ENCODE results near the gene MYO9B.

DNA sequence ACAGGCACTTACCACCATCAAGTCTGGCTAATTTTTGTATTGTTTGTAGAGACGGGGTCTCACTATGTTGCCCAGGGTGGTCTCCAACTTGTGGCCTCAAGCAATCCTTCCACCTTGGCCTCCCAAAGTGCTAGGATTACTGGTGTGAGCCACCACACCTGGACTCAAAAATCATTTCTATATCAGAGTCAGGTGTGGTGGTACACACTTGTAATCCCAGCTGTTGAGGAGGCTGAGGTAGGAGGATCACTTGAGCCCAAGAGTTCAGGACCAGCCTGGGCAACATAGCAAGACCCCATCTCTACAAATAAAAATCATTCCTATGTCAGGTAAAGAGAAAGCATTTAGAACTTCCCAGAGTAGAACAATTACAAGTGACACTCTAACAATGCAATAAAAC, 48.4 kb downstream of the MYO9B start:
- no peak for TF ChIP-seq TAF1 (IDR thresholded peaks at IDR 0.05; ENCODE audit: borderline replicate concordance, insufficient read depth, low read length)
- TF ChIP-seq, protein P1, sequence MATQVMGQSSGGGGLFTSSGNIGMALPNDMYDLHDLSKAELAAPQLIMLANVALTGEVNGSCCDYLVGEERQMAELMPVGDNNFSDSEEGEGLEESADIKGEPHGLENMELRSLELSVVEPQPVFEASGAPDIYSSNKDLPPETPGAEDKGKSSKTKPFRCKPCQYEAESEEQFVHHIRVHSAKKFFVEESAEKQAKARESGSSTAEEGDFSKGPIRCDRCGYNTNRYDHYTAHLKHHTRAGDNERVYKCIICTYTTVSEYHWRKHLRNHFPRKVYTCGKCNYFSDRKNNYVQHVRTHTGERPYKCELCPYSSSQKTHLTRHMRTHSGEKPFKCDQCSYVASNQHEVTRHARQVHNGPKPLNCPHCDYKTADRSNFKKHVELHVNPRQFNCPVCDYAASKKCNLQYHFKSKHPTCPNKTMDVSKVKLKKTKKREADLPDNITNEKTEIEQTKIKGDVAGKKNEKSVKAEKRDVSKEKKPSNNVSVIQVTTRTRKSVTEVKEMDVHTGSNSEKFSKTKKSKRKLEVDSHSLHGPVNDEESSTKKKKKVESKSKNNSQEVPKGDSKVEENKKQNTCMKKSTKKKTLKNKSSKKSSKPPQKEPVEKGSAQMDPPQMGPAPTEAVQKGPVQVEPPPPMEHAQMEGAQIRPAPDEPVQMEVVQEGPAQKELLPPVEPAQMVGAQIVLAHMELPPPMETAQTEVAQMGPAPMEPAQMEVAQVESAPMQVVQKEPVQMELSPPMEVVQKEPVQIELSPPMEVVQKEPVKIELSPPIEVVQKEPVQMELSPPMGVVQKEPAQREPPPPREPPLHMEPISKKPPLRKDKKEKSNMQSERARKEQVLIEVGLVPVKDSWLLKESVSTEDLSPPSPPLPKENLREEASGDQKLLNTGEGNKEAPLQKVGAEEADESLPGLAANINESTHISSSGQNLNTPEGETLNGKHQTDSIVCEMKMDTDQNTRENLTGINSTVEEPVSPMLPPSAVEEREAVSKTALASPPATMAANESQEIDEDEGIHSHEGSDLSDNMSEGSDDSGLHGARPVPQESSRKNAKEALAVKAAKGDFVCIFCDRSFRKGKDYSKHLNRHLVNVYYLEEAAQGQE (IDR thresholded peaks at IDR 0.05; ENCODE audit: insufficient read depth in 1 of 2, low read depth in 2 of 2, low read length in 2 of 2): no peak
